ENCODE data around the gene SNF8. TPM values are rescaled to one million over a fixed set of nuclear protein-coding genes. Genes with fewer than 3 reads are reported as not detected.

SNF8 gene
- total and polyA plus RNA-seq, 9 of the 15 experiments (the other 6 are each of a cell fraction or from before 2014, with no cell fraction given): 6.9 to 149 (median 117) TPM

GRCh38 chr17:48909783-48910182 lies 34.9 kb downstream of the SNF8 start (continued):
- TF ChIP-seq ZKSCAN8 (CRISPR knock-in tag; IDR thresholded peaks at IDR 0.05) (no peak), NFIC (IDR thresholded peaks at IDR 0.05) (peak; percentile 50; the same call in 1 of the 2 replicates), COPS2 (conservative IDR thresholded peaks at IDR 0.05) (no peak), SUPT5H (IDR thresholded peaks at IDR 0.05) (peak; percentile 15; the same call in 1 of the 2 replicates), MNT (conservative IDR thresholded peaks at IDR 0.05) (0 out of 4 replicates have a peak, but pooled peaks of 1 of the 2 experiments have one; percentile 9), HDGF (IDR thresholded peaks at IDR 0.05) (0 out of 2 replicates have a peak, but pooled peaks have one; percentile 61), ATF3 (IDR thresholded peaks at IDR 0.05) (peak; percentile 27; the same call in 1 of the 2 replicates), ATF3 (CRISPR knock-in tag; conservative IDR thresholded peaks at IDR 0.05) (no peak), WHSC1 (IDR thresholded peaks at IDR 0.05; ENCODE audit: low read length) (no peak), ZNF785 (CRISPR knock-in tag; IDR thresholded peaks at IDR 0.05) (no peak), MCM5 (IDR thresholded peaks at IDR 0.05; ENCODE audit: low read depth) (no peak)
